Measurements from ENCODE around the gene SWI5.

The SWI5 gene

GRCh38 chr9:128232528-128233428, 43.3 kb upstream of the SWI5 start:
- no peak overlapping the region for H3K4me3 ChIP-seq (ENCODE audit: low read length)
- no peak overlapping the region for H3K27ac ChIP-seq (ENCODE audit: low read depth, low read length)
- H3K27me3 ChIP-seq (ENCODE audit: control insufficient read depth, low read length), result 0 out of 2 replicates have a peak, but pooled peaks cover 2% of the 10 kb centered on the region
- no peaks in the 10 kb centered on the region for H3K79me2 ChIP-seq (ENCODE audit: control insufficient read depth, low read length)
- no peaks in the 10 kb centered on the region for H3K9me2 ChIP-seq (replicated peaks; ENCODE audit: control insufficient read depth, low read length)
- H3K9me3 ChIP-seq (ENCODE audit: control insufficient read depth, insufficient read depth, low read length), result no peaks in the 10 kb centered on the region
- H3K4me1 ChIP-seq (ENCODE audit: control insufficient read depth, low read length), result no peaks in the 10 kb centered on the region
- H4K20me1 ChIP-seq (ENCODE audit: control insufficient read depth, insufficient read depth, low read depth, low read length), result no peaks in the 10 kb centered on the region
- H3K36me3 ChIP-seq (ENCODE audit: control insufficient read depth, low read length), result no peaks in the 10 kb centered on the region
- no peaks in the 10 kb centered on the region for H3F3A ChIP-seq (ENCODE audit: control insufficient read depth, insufficient read depth)
- no peak for TF ChIP-seq EZH2phosphoT487 (IDR thresholded peaks at IDR 0.05; ENCODE audit: borderline replicate concordance, low read length)
- no peak for TF ChIP-seq CTCF (IDR thresholded peaks at IDR 0.05; ENCODE audit: low read depth, low read length, poor library complexity, severe bottlenecking)
- H3K4me2 ChIP-seq (ENCODE audit: low read length), result no peak overlapping the region

- Histone ChIP-seq H3K9me2 (replicated peaks; ENCODE audit: control insufficient read depth, low read length) (no peaks in the 10 kb centered on the region), H3K4me1 (ENCODE audit: control insufficient read depth, low read length) (no peaks in the 10 kb centered on the region), H3K27me3 (ENCODE audit: control insufficient read depth, low read length) (0 out of 2 replicates have a peak, but pooled peaks cover 2% of the 10 kb centered on the region), H3K36me3 (ENCODE audit: control insufficient read depth, low read length) (no peaks in the 10 kb centered on the region), H3K79me2 (ENCODE audit: control insufficient read depth, low read length) (no peaks in the 10 kb centered on the region), H4K20me1 (ENCODE audit: control insufficient read depth, insufficient read depth, low read depth, low read length) (no peaks in the 10 kb centered on the region), H3K4me3 (ENCODE audit: low read length) (no peak overlapping the region), H3K4me2 (ENCODE audit: low read length) (no peak overlapping the region), H3K9me3 (ENCODE audit: control insufficient read depth, insufficient read depth, low read length) (no peaks in the 10 kb centered on the region), H3K27ac (ENCODE audit: low read depth, low read length) (no peak overlapping the region), H3F3A (ENCODE audit: control insufficient read depth, insufficient read depth) (no peaks in the 10 kb centered on the region)
- TF ChIP-seq EZH2phosphoT487 (IDR thresholded peaks at IDR 0.05; ENCODE audit: borderline replicate concordance, low read length), result no peak
- TF ChIP-seq CTCF (IDR thresholded peaks at IDR 0.05; ENCODE audit: low read depth, low read length, poor library complexity, severe bottlenecking), result no peak
Measured at GRCh38 chr9:128233817-128234406, 42.2 kb upstream of the SWI5 start.

GRCh38 chr9:128242124-128242523, 34.0 kb upstream of the SWI5 start:
- no peaks in the 10 kb centered on the region for H3K36me3 ChIP-seq (ENCODE audit: control insufficient read depth, low read length)
- H3K79me2 ChIP-seq (ENCODE audit: control insufficient read depth, low read length), result no peaks in the 10 kb centered on the region
- no peaks in the 10 kb centered on the region for H4K20me1 ChIP-seq (ENCODE audit: control insufficient read depth, insufficient read depth, low read depth, low read length)
- H3K27ac ChIP-seq (ENCODE audit: low read depth, low read length), result no peak overlapping the region
- H3F3A ChIP-seq (ENCODE audit: control insufficient read depth, insufficient read depth), result no peaks in the 10 kb centered on the region
- TF ChIP-seq CTCF (IDR thresholded peaks at IDR 0.05; ENCODE audit: low read depth, low read length, poor library complexity, severe bottlenecking) (no peak), EZH2phosphoT487 (IDR thresholded peaks at IDR 0.05; ENCODE audit: borderline replicate concordance, low read length) (no peak)
- H3K9me3 ChIP-seq (ENCODE audit: control insufficient read depth, insufficient read depth, low read length), result no peaks in the 10 kb centered on the region
- no peak overlapping the region for H3K4me2 ChIP-seq (ENCODE audit: low read length)
- no peak overlapping the region for H3K4me3 ChIP-seq (ENCODE audit: low read length)
- no peaks in the 10 kb centered on the region for H3K9me2 ChIP-seq (replicated peaks; ENCODE audit: control insufficient read depth, low read length)
- peaks cover 15% of the 10 kb centered on the region for H3K4me1 ChIP-seq (ENCODE audit: control insufficient read depth, low read length)
- H3K27me3 ChIP-seq (ENCODE audit: control insufficient read depth, low read length), result peaks cover 27% of the 10 kb centered on the region

Measured in DOHH2 (cell line).